HG02759 (cell line): ENCODE results near the gene PROK1.

ENCODE experiments used
- ATAC-seq: cut with Tn5 transposase; IDR thresholded peaks from one replicate; pipeline ENCODE4 v1.9.1; 2021; ENCODE audit warnings: mild to moderate bottlenecking, moderate library complexity; ENCODE audit not compliant: unreplicated experiment

PROK1 gene

DNA sequence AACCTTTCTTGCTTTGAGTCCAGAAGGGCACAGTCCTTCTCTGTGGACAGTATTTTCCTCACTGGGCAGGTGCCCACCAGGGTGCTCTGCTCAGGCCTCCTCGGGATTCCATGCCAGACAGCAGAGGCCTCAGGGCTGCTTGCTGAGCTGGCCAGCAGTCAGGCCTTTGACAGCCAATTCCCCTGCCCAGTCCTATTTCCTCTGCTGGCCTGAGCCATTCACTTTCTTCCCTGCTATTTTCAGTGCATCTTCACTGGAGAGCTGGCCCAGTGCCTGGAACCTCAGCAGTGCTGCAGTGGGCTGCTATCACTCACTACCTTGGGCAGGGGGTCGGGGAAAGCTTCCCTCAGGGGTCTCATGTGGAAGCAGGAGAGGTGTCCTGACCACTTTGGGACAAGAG, 34.8 kb downstream of the PROK1 start:
- ATAC-seq = no peak

DNA sequence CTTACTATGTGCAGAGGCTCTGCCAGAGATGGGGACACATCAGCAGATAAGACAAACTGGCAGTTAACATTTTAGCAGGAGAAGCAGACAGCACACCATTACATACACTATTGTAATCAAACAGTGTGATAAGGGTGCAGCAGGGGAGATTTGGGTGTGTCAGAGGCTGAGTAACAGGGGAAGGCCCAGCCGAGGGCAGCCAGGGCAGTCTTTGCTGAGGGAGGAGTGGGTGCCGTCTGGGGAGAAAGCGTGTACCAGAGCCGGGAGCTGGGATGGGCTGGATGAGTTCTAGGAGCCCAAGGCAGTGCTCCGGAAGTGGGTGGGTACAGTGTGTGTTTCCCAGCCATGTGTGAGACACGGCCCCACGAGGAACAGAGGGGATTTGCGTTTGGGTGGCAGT, 36.8 kb downstream of the PROK1 start:
- no peak for ATAC-seq

DNA sequence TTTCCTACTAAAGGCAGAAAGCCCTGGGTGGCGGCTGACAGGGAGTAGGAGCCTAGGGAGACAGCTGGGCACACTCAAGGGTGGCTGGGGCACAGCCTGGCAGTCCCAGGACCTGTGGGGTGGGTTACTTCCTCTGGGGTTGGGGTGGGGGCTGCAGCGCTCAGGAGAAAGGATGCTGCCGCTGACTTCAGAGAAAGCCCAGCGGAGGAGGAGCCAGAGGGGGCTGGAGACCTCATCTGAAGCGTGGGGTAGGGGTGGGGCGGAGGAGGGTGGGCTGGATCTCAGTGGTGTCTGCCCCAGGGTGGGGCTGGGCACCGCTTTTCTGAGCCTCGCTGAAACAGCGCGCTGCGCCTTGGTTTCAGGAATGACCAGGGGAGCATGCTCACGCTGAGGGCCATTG, 37.2 kb downstream of the PROK1 start:
- no peak for ATAC-seq

DNA sequence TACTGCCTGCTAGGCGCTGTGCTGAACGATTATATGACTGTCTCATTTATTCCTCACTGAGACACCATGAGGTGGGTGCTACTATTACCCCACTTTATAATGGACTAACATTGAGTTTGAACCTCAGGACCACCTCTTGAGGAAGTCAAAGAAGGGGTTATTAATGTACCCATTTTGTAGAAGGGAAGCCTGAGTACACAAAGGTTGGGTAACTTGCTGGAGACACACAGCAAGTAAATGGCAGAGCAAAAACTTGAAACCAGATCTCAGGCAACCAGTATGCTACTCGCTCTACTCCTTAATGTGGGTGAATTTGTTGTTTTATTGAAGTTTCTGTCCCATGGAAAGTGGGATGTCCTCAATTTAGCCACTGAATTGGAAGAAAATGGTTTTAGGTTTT, 37.9 kb downstream of the PROK1 start:
- ATAC-seq = no peak

- ATAC-seq = no peak
Observed at GRCh38 chr1:110489406-110489805, 38.5 kb downstream of the PROK1 start.

- no peak for ATAC-seq
Observed at GRCh38 chr1:110489973-110490542, 39.1 kb downstream of the PROK1 start.

- no peak for ATAC-seq
Observed at GRCh38 chr1:110490791-110491451, 40.0 kb downstream of the PROK1 start.

GRCh38 chr1:110492573-110492972, 41.6 kb downstream of the PROK1 start:
- no peak for ATAC-seq

DNA sequence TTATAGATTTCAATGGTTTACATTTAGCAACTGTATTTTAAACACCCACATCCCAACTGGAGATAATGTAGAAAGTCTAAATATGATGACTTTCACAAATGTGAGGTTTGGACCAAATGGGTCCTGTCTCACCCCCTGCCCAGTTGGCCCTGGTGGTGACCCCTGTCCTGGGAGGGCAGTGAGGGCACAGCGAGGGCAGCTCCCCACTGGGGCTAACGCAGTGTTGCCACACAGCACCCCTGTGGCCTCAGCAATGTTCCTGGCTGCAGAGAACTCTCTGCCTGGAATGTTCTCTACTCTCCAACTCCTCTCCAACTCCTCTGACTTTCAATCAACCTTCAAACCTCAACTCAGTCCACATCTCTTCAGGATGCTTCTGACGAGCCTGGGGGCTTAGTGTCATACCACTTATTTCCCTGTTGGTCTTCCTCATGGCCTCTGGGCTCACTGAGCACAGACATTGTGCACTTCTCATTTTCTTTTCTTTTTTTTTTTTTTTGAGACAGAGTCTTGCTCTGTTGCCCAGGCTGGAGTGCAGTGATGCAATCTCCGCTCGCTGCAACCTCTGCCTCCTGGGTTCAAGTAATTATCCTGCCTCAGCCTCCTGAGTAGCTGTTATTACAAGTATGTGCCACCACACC, 42.2 kb downstream of the PROK1 start:
- ATAC-seq = no peak

- ATAC-seq = no peak
Observed at GRCh38 chr1:110494036-110494435, 43.1 kb downstream of the PROK1 start.

- no peak for ATAC-seq
Observed at GRCh38 chr1:110494522-110495406, 43.8 kb downstream of the PROK1 start.

DNA sequence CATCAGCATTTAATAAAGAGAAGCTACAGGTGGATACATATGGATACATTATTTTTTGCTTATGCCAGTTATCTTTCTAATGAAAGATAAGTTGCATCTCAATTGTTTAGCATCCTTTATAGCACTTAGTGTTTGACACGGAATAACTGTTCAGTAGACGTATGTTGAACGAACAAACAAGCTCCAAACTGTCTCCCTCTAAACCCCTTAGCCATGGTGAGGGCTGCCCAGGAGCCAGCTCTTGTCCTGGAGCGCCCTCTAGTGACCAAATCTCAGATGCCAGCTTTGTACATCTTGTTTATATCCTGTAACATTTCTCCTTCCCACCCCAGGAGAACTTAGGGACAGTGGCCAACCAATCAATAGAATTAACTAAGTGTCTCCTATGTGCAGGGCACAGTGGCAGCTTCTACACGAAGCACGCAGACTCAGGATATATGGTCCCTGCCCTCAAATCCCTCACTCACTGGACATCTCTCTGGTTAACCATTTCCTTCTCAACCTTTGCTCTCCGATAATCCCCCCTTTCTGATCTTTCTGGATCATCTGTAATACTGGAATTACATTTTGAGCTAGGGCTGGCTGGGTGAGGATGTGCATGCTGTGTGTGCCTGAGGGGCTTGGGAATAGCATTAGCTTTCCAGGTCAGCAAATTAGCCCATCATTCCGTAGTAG, 45.1 kb downstream of the PROK1 start:
- ATAC-seq = peak; percentile 58

DNA sequence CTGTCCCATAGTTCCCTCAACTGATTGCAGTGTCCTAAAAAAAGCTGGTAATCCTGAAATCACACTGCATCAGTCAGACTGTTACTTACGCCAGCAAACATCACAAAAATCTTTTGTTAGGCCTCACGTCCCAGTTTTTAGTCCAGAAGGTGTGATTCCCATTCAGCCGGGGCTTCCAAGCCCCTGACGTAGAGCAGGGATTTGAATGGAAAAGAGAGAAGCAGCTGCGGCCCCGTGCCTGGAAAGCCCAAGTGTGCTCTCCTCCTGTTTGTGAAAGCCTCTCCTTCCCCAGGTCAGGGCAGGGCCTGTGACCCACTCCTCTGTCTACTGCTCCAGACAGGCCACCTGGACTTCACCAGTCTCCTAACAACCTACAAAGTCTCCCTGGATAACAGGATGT, 47.3 kb downstream of the PROK1 start:
- ATAC-seq = no peak

GRCh38 chr1:110501488-110502132, 50.7 kb downstream of the PROK1 start:
- no peak for ATAC-seq

DNA sequence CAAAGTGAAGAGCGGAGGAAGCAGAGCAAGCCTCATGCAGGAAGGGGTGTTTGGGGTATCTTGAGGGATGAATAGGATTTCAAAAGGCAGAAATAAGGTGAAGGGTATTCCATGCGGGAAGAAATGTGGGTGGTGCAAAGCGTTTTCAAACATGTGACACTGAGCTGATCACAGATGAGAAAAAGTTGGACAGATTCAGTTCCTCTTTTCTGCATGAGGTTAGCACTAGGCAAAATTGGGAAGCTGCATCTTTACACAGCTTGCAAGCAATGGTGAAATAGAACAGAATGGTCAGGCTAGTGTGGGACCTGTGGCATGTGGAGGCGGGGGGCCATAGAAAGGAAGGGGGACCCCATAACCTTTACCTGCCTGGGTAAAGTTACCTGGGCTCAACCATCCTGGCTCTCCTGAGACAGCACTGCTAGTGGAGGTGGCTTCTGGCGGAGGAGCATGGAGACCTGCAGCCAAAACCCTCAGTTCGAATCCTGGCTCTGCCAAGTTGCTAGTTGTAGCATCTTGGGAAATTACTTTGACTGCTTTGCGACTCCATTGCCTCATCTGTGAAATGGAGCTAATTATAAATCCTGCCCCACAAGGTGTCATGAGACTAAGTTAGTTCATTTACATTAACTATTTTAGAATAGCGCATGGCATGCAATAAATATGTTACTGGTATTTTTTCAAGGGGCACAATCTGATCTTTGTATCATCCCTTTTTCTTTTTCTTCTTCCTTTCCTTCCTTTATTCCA, 51.6 kb downstream of the PROK1 start:
- no peak for ATAC-seq

DNA sequence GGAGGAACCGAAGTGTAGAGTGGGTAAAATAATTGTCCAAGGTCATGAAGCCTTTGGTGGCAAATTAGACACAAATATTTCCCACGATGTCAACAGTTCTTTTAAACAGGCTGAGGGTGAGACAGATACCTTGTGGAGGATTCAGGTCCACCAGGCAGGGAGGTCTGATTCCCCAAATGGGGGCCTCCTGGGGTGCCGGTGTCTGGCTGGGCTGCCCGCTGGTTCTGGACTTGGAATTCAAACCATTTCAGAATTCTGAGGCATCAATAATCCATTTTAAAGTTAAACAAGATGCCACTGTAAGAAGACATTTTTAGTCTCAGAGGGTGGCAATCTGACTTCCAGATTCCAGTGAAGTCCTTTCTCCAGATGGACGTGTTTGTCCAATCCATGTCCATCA, 52.5 kb downstream of the PROK1 start:
- ATAC-seq = no peak

DNA sequence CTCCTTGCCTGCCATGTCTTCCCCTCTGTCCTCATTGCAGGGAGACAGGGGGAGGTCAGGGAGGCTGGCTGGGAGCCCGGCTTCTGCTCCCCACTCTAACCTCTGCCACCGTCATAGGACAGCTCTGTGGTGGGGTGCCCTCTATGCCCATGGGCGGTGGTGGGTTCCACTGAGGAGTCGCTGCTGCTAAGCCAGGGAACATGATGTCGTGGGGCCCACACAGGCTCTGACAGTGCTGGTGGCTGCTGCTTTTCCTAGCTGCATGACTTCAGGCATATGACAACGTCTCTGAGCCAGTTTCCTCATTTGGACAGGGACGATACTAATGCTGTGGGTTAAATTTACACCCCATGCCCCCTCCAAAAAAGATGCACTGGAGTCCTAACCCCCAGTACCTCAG, 53.3 kb downstream of the PROK1 start:
- ATAC-seq = no peak

DNA sequence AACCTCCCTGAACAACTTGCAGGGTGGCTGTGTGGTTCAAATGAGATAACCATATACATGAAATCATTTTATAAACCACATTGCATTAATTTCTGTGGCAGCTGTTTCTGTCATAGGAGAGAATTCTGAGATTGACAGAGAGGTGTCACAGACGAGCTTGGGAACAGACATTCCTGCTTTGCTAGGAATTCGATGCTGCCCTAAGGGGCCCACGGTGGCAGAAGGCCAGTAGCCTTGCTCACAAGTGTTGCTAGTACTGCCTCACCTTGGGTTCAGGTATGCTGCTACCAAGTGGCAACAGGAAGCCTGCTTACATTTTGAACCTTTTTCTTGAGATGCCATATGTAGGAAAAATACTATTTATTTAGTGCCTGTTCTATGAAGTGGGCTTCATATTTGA, 54.6 kb downstream of the PROK1 start:
- ATAC-seq = no peak

GRCh38 chr1:110506541-110506940, 55.6 kb downstream of the PROK1 start:
- ATAC-seq = no peak
